OCI-LY7 (cell line): ENCODE data around the gene CARD8. TPM values are rescaled to one million over a fixed set of nuclear protein-coding genes. Genes with fewer than 3 reads are reported as not detected.

Experiments
- Bru-seq: library from RNA; stranded (reverse); fragments of 400-500 nt; gene quantifications from one replicate; lab custom pipeline; 2021; lab: Mats Ljungman, UMichigan
- BruChase-seq, 2 experiments: library from RNA; stranded (reverse); fragments of 400-500 nt; gene quantifications; one replicate each; lab custom pipeline; 2021; lab: Mats Ljungman, UMichigan
- BruUV-seq: library from RNA; stranded (reverse); fragments of 400-500 nt; replicated peaks from 2 replicates; lab custom pipeline; 2021; lab: Mats Ljungman, UMichigan
- CTCF ChIA-PET: fragments of 300-600 bp; sonication (Branson Sonifier 250); formaldehyde crosslinking; loops from one replicate; lab custom pipeline; 2022; ENCODE audit warnings: antibody characterized with exemption; ENCODE audit not compliant: unreplicated experiment; lab: Charles Lee
- POLR2A ChIA-PET: fragments of 300-600 bp; sonication (Branson Sonifier 250); formaldehyde crosslinking; loops from one replicate; lab custom pipeline; 2022; ENCODE audit warnings: antibody characterized with exemption; lab: Charles Lee
- DNase-seq: peaks from one replicate; pipeline ENCODE4 v3.0.0-alpha.2; 2015; ENCODE audit warnings: low spot score
- H2AFZ ChIP-seq: fragments of 200-600 bp; sonication (generic), shearing (Covaris generic); 2 replicates; pipeline ENCODE4 v1.6.1; 2014; ENCODE audit warnings: mild to moderate bottlenecking, antibody characterized with exemption, low read length, moderate library complexity
- H3K27ac ChIP-seq: fragments of 200-600 bp; sonication (generic); 2 replicates; pipeline ENCODE4 v1.5.1; 2014; ENCODE audit warnings: mixed run types, low read depth, mild to moderate bottlenecking, moderate library complexity, low read length, inconsistent platforms; ENCODE audit not compliant: poor library complexity, severe bottlenecking
- H3K36me3 ChIP-seq: fragments of 200-600 bp; sonication (generic); 2 replicates; pipeline ENCODE4 v1.6.1; 2014; ENCODE audit warnings: mild to moderate bottlenecking, antibody characterized with exemption, low read length, moderate library complexity, mixed read lengths; ENCODE audit not compliant: insufficient read depth
- H3K4me1 ChIP-seq: fragments of 200-600 bp; sonication (generic); 2 replicates; pipeline ENCODE4 v1.5.1; 2014; ENCODE audit warnings: mild to moderate bottlenecking, low read length; ENCODE audit not compliant: insufficient read depth, poor library complexity, severe bottlenecking
- H3K4me2 ChIP-seq: fragments of 200-600 bp; sonication (generic); 2 replicates; pipeline ENCODE4 v1.6.1; 2014; ENCODE audit warnings: mild to moderate bottlenecking, low read length
- H3K4me3 ChIP-seq: fragments of 200-600 bp; sonication (generic); 2 replicates; pipeline ENCODE4 v1.5.1; 2014; ENCODE audit warnings: mild to moderate bottlenecking, low read depth, low read length; ENCODE audit not compliant: poor library complexity, severe bottlenecking
- H3K79me2 ChIP-seq: fragments of 200-600 bp; sonication (generic); 2 replicates; pipeline ENCODE4 v1.6.1; 2016; ENCODE audit warnings: low read depth, mild to moderate bottlenecking, low read length, moderate library complexity, mixed read lengths; ENCODE audit not compliant: insufficient read depth
- H3K9me2 ChIP-seq: fragments of 200-600 bp; sonication (generic); 2 replicates; pipeline ENCODE4 v1.6.1; 2016; ENCODE audit warnings: mild to moderate bottlenecking, low read length, mixed read lengths; ENCODE audit not compliant: insufficient read depth
- H3K9me3 ChIP-seq: fragments of 200-600 bp; sonication (generic); 2 replicates; pipeline ENCODE4 v1.6.1; 2014; ENCODE audit warnings: mild to moderate bottlenecking, mixed run types, low read length, mixed read lengths
- H4K20me1 ChIP-seq: fragments of 200-600 bp; sonication (generic); 2 replicates; pipeline ENCODE4 v1.6.1; 2014; ENCODE audit warnings: mild to moderate bottlenecking, antibody characterized with exemption, low read length, moderate library complexity, mixed read lengths; ENCODE audit not compliant: insufficient read depth
- CTCF ChIP-seq: fragments of 200-600 bp; sonication (generic); conservative IDR thresholded peaks from 2 replicates; pipeline ENCODE4 v1.5.1; 2014; ENCODE audit warnings: mild to moderate bottlenecking, antibody characterized with exemption, low read length, moderate library complexity, mixed read lengths
- EZH2phosphoT487 ChIP-seq: fragments of 200-600 bp; sonication (generic); IDR thresholded peaks from 2 replicates; pipeline ENCODE4 v1.6.1; 2018; ENCODE audit warnings: low read depth, borderline replicate concordance, mild to moderate bottlenecking, mixed run types, antibody characterized with exemption, low read length, moderate library complexity, mixed read lengths
- intact Hi-C: fragments of 100-400 bp; cut with micrococcal nuclease; formaldehyde crosslinking; loops from one replicate; pipeline ENCODE4 v1.10.0; 2022; ENCODE audit not compliant: unreplicated experiment
- long read RNA-seq: library from polyadenylated mRNA; stranded (forward); transcript quantifications from one replicate; pipeline ENCODE4 v2.0.0, GENCODE V29; 2022
- total RNA-seq, 2 experiments: library from RNA; depleted of rRNA in 1 of 2; stranded (reverse); fragments of >200 nt in 1 of 2; shearing (Covaris generic) in 1 of 2; gene quantifications; 2 replicates each; pipeline ENCODE4 v1.2.3, GENCODE V29; 2014 to 2022

CARD8 gene
- total RNA-seq (2014; rRNA removed; shearing (Covaris generic)) (51.0 and 52.5 TPM in 2 replicates), total RNA-seq (2022) (56.1 and 82.9 TPM in 2 replicates), Bru-seq, nascent RNA (percentile 74 among the genes with signal in this experiment), BruChase-seq, experiment 1, labeled RNA remaining after a 6-hour chase (percentile 78 among the genes with signal in this experiment), BruChase-seq, experiment 2, labeled RNA remaining after a 2-hour chase (percentile 84 among the genes with signal in this experiment)
- long read RNA-seq, full-length matches to known transcripts: 12 of 67 reads
- long read RNA-seq, partial matches to known transcripts: 8 of 67 reads
- long read RNA-seq, other reads (novel, unspliced or antisense): 47 of 67 reads

GRCh38 chr19:48255376-48256303 is at the start of gene CARD8:
Gene CARD8 (minus strand): TSS chr19:48255912. CDS start chr19:48241020, 14,892 bp downstream.
- H3K79me2 ChIP-seq: peaks cover 62% of the 10 kb centered on the region
- H4K20me1 ChIP-seq: no peaks in the 10 kb centered on the region
- H3K36me3 ChIP-seq: peaks cover 5% of the 10 kb centered on the region
- H3K27ac ChIP-seq: peak within 1 kb of the TSS; percentile 94
- peak within 1 kb of the TSS; percentile 57 for H2AFZ ChIP-seq
- ChIA-PET POLR2A (interaction anchor here (0.7 to 2.0 kb wide), 3 partner anchors 9 to 84 kb away, joined by 3 to 9 read pairs (median 3); no protein-coding TSS in a partner anchor), CTCF (no interaction called here)
- no peaks in the 10 kb centered on the region for H3K9me3 ChIP-seq
- BruUV-seq: TSS peak; percentile 84
- no peaks in the 10 kb centered on the region for H3K9me2 ChIP-seq
- peaks cover 65% of the 10 kb centered on the region for H3K4me1 ChIP-seq
- H3K4me2 ChIP-seq: peak within 1 kb of the TSS; percentile 89
- H3K4me3 ChIP-seq: peak within 1 kb of the TSS; percentile 71
- intact Hi-C loops: loop anchor here (5.0 kb wide), 3 partner anchors 53 to 77 kb away; no protein-coding TSS in a partner anchor
- peak; percentile 92 for DNase-seq
- no peak for TF ChIP-seq CTCF
- no peak for TF ChIP-seq EZH2phosphoT487

GRCh38 chr19:48303866-48304265 is 48.2 kb upstream of the CARD8 start:
- H3K27ac ChIP-seq: no peak overlapping the region
- no peaks in the 10 kb centered on the region for H4K20me1 ChIP-seq
- intact Hi-C loops: no loop called here
- ChIA-PET POLR2A (no interaction called here), CTCF (no interaction called here)
- H3K4me2 ChIP-seq: no peak overlapping the region
- peaks cover 6% of the 10 kb centered on the region for H3K4me1 ChIP-seq
- no peak overlapping the region for H3K4me3 ChIP-seq
- TF ChIP-seq CTCF (no peak), EZH2phosphoT487 (no peak)
- H3K9me2 ChIP-seq: no peaks in the 10 kb centered on the region
- DNase-seq: no peak
- no peaks in the 10 kb centered on the region for H3K79me2 ChIP-seq
- H3K36me3 ChIP-seq: no peaks in the 10 kb centered on the region
- BruUV-seq: no TSS peak
- no peaks in the 10 kb centered on the region for H3K9me3 ChIP-seq
- H2AFZ ChIP-seq: no peak overlapping the region
